Nephron progenitor cell (in vitro differentiated cells): ENCODE results near the gene ARHGEF38.

ENCODE experiments used
- DNase-seq: peaks from one replicate; pipeline ENCODE4 v3.0.0; 2021
- H3K27ac Mint-ChIP-seq: 2 replicates; pipeline ENCODE4 v1.8.0; 2021; ENCODE audit warnings: mild to moderate bottlenecking, moderate library complexity, mixed read lengths
- H3K27me3 Mint-ChIP-seq: 2 replicates; pipeline ENCODE4 v1.8.0; 2021; ENCODE audit warnings: mild to moderate bottlenecking, low read depth, mixed read lengths; ENCODE audit not compliant: poor library complexity
- H3K36me3 Mint-ChIP-seq: 2 replicates; pipeline ENCODE4 v1.8.0; 2021; ENCODE audit warnings: low read depth, mixed read lengths
- H3K4me1 Mint-ChIP-seq: 2 replicates; pipeline ENCODE4 v1.8.0; 2021; ENCODE audit warnings: mixed read lengths
- H3K4me3 Mint-ChIP-seq: 2 replicates; pipeline ENCODE4 v1.8.0; 2021; ENCODE audit warnings: mild to moderate bottlenecking, moderate library complexity, mixed read lengths
- H3K9me3 Mint-ChIP-seq: 2 replicates; pipeline ENCODE4 v1.8.0; 2021; ENCODE audit warnings: mild to moderate bottlenecking, moderate library complexity, mixed read lengths
- TF ChIP-seq, protein P1 (sequence below): fragments of 200-600 bp; sonication (generic); IDR thresholded peaks from 2 replicates; pipeline ENCODE4 v1.5.0; 2021; ENCODE audit warnings: antibody characterized with exemption

The ARHGEF38 gene

DNA sequence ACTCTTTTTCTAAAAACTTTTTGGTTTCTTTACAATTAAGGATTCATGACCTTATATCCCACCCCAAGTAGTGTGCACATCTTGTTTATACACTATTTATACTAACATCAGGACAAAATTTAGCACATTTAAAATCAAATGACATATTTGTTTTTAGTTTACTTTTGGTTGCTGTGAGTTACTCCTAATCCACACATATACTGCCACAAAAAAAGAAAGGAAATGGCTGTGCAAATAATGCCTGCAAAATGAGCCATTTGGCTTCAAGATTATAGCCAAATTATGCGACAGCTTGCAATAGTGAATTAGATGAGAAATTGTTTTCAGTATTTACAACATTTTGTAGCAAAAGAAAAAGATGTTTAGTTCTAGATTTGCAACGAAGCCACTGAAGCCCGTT lies 10.4 kb upstream of the ARHGEF38 start:
- peaks cover 10% of the 10 kb centered on the region for H3K4me1 Mint-ChIP-seq
- TF ChIP-seq, protein P1, sequence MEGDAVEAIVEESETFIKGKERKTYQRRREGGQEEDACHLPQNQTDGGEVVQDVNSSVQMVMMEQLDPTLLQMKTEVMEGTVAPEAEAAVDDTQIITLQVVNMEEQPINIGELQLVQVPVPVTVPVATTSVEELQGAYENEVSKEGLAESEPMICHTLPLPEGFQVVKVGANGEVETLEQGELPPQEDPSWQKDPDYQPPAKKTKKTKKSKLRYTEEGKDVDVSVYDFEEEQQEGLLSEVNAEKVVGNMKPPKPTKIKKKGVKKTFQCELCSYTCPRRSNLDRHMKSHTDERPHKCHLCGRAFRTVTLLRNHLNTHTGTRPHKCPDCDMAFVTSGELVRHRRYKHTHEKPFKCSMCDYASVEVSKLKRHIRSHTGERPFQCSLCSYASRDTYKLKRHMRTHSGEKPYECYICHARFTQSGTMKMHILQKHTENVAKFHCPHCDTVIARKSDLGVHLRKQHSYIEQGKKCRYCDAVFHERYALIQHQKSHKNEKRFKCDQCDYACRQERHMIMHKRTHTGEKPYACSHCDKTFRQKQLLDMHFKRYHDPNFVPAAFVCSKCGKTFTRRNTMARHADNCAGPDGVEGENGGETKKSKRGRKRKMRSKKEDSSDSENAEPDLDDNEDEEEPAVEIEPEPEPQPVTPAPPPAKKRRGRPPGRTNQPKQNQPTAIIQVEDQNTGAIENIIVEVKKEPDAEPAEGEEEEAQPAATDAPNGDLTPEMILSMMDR: no peak
- no peaks in the 10 kb centered on the region for H3K36me3 Mint-ChIP-seq
- no peak overlapping the region for H3K4me3 Mint-ChIP-seq
- H3K9me3 Mint-ChIP-seq: no peaks in the 10 kb centered on the region
- no peak overlapping the region for H3K27ac Mint-ChIP-seq
- no peak for DNase-seq
- H3K27me3 Mint-ChIP-seq: peaks cover 4% of the 10 kb centered on the region

DNA sequence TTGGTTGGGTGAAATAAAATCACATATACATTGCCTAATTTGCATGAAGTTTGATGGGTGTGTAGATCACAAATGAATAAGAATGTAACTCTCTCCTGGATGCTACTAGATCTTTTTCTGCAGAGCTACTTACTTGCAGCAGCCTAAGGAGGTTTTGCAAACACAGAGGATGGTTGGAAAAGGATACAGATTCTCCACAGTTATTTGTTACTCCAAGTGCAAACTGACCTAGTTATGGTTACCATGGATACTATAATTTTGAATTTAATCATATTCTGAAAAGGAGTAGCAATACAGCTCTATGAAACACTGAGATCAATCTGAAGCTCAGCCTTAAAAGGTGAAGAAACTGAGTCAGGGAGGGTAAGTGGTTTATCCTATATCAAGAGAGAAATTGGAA lies 9.1 kb upstream of the ARHGEF38 start:
- peaks cover 10% of the 10 kb centered on the region for H3K4me1 Mint-ChIP-seq
- DNase-seq: no peak
- no peaks in the 10 kb centered on the region for H3K36me3 Mint-ChIP-seq
- H3K27ac Mint-ChIP-seq: no peak overlapping the region
- no peaks in the 10 kb centered on the region for H3K9me3 Mint-ChIP-seq
- H3K27me3 Mint-ChIP-seq: no peaks in the 10 kb centered on the region
- TF ChIP-seq, protein P1: no peak
- H3K4me3 Mint-ChIP-seq: no peak overlapping the region

DNA sequence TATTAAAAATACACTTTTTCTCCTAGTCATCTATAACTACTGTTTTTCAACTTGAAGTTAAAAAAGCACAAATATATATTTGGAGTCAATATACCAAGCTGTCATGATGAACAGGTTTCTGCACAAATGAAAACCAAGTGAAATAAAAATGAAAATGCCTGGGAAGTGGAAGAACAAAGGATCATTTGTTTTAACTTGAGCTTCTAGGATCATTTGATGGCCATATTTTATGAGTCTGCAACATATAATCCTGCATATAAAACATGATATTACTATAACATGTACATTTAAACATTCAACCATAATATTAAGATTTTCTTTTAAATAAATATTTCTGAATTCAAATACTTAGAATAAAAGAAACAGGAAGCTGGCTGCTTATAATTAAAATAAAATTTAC lies 8.5 kb upstream of the ARHGEF38 start:
- Mint-ChIP-seq H3K4me1 (peaks cover 10% of the 10 kb centered on the region), H3K9me3 (no peaks in the 10 kb centered on the region), H3K27ac (no peak overlapping the region), H3K27me3 (no peaks in the 10 kb centered on the region), H3K4me3 (no peak overlapping the region), H3K36me3 (no peaks in the 10 kb centered on the region)
- TF ChIP-seq, protein P1: no peak
- no peak for DNase-seq

DNA sequence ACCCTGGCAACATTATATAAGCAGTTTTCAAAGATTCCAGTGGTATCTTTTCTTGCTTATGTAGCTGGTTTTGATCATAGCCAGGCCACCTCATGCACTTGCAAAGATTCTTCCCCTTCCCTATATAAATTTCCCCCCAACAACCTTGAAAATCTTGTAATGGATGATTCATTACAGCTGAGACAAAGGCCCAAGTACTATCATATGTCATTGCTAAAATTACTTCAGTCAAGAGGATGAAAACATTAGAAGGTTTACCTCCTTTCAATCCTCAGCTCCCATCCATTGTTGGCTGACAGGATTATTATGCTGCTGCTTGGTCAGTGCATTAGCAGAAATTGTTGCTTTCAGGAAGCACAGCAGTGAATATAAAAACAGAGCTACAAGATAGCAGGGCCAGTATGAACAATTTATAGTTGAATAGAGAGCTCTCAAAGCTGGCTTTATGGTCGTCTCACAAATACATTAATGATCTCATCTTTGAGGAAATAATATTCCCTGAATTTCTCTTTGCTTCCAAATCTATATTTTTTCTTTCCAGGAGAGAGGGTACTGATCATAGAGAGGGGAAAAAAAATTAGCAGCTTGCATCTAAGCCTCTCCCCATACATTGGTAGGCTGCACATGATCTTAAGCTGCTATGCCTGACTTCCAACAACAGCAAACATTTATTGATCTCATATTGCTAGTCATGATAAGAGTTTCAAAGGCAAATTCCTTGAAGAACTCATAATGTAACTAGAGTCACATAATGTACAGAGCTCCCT lies 7.7 kb upstream of the ARHGEF38 start:
- TF ChIP-seq, protein P1: no peak
- Mint-ChIP-seq H3K27me3 (peaks cover 3% of the 10 kb centered on the region), H3K27ac (no peak overlapping the region), H3K4me1 (peaks cover 10% of the 10 kb centered on the region), H3K9me3 (no peaks in the 10 kb centered on the region), H3K4me3 (no peak overlapping the region), H3K36me3 (no peaks in the 10 kb centered on the region)
- no peak for DNase-seq

DNA sequence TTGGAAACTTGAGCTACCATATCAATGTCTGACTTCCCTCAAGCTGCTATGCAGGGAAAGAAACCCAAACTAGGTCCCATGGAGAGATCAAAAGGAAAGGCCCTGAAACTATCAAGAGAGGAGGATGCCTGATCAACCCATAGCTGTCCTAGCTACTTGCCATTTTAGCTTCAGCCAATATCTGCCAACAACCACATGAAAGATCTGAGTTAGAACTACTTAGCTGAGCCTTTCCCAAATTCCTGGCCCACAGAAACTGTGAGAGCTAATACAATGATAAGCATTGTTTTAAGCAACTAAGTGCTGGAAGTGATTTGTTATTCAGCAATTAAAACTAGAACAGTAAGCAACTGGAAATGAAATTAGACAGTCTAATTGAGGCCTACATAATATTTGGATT lies 6.3 kb upstream of the ARHGEF38 start:
- H3K4me3 Mint-ChIP-seq: no peak overlapping the region
- DNase-seq: no peak
- H3K9me3 Mint-ChIP-seq: no peaks in the 10 kb centered on the region
- H3K4me1 Mint-ChIP-seq: peaks cover 10% of the 10 kb centered on the region
- H3K27me3 Mint-ChIP-seq: peaks cover 3% of the 10 kb centered on the region
- no peaks in the 10 kb centered on the region for H3K36me3 Mint-ChIP-seq
- H3K27ac Mint-ChIP-seq: no peak overlapping the region
- TF ChIP-seq, protein P1: no peak

DNA sequence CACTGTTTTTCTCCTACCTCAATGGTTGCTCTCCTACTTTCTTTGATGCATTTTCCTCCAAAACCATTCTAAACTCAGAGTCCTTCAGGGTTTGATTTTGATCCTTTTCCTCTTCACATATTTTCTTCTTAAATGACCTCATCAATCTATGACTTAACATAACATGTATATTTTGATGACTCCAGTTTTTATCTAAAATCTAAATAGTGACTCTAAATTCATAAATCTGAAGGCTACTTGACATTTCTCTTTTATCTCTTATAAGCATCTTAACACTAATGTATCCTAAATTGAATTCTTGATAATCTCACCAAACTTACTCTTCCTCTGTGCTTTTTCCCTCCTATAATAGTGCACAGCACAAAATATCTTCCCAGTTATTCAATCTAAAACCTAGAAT lies 4.7 kb upstream of the ARHGEF38 start:
- peaks cover 17% of the 10 kb centered on the region for H3K4me1 Mint-ChIP-seq
- H3K9me3 Mint-ChIP-seq: no peaks in the 10 kb centered on the region
- no peak overlapping the region for H3K4me3 Mint-ChIP-seq
- H3K36me3 Mint-ChIP-seq: no peaks in the 10 kb centered on the region
- no peak for DNase-seq
- H3K27me3 Mint-ChIP-seq: peaks cover 19% of the 10 kb centered on the region
- H3K27ac Mint-ChIP-seq: no peak overlapping the region
- TF ChIP-seq, protein P1: no peak
